Small intestine (tissue), 7 donors: ENCODE measurements around the gene DNAJC15. TPM values are rescaled to one million over a fixed set of nuclear protein-coding genes. Genes with fewer than 3 reads are reported as not detected.
A peak's percentile ranks its signal among the peaks of the same experiment; 100 is the strongest.
"Not testable (repeated sequence)": the region's sequence is repeated elsewhere in the genome, so short reads cannot be mapped to it uniquely, and the experiment has no call there.

Source experiments
- DNase-seq, 2 donors: peaks; one replicate each; pipeline versions ENCODE4 v3.0.0 to v3.0.0-alpha.2; 2013
- FAIRE-seq: peaks from 2 replicates; lab custom pipeline; 2012; peaks lifted over from hg19 to GRCh38; lab: Jason Lieb, UNC
- H3K27ac ChIP-seq, 3 donors: one replicate each; pipeline ENCODE4 v1.5.1; 2013; ENCODE audit warnings: low read length in 2 of 3, mild to moderate bottlenecking in 2 of 3, control low read depth in 1 of 3, inconsistent platforms in 1 of 3, low read depth in 1 of 3, moderate library complexity in 1 of 3
- H3K27me3 ChIP-seq, 3 donors: one replicate each; pipeline ENCODE4 v1.6.1; 2013; ENCODE audit warnings: low read length in 3 of 3, inconsistent platforms in 1 of 3; ENCODE audit not compliant: control insufficient read depth in 3 of 3, insufficient read depth in 3 of 3
- H3K36me3 ChIP-seq, 3 donors: one replicate each; pipeline ENCODE4 v1.6.1; 2013; ENCODE audit warnings: low read length in 3 of 3, inconsistent platforms in 1 of 3, low read depth in 1 of 3, mild to moderate bottlenecking in 1 of 3, moderate library complexity in 1 of 3; ENCODE audit not compliant: control insufficient read depth in 3 of 3, insufficient read depth in 2 of 3
- H3K4me1 ChIP-seq, 3 donors: one replicate each; pipeline ENCODE4 v1.6.1; 2013; ENCODE audit warnings: low read length in 2 of 3, inconsistent platforms in 1 of 3, low read depth in 1 of 3, mild to moderate bottlenecking in 1 of 3, moderate library complexity in 1 of 3; ENCODE audit not compliant: control insufficient read depth in 3 of 3, insufficient read depth in 2 of 3
- H3K4me3 ChIP-seq, 3 donors: one replicate each; pipeline ENCODE4 v1.5.1; 2013; ENCODE audit warnings: low read length in 3 of 3, control low read depth in 1 of 3, inconsistent platforms in 1 of 3, low read depth in 1 of 3, mild to moderate bottlenecking in 1 of 3, moderate library complexity in 1 of 3
- H3K9me3 ChIP-seq, 2 donors: one replicate each; pipeline ENCODE4 v1.6.1; 2013; ENCODE audit warnings: low read depth in 1 of 2, low read length in 1 of 2; ENCODE audit not compliant: control insufficient read depth in 2 of 2, insufficient read depth in 1 of 2
- WGBS, 3 donors: extraction: QIAGEN DNeasy Blood & Tissue Kit; methylation state at CpG; one replicate each; pipeline ENCODE4 v1.1.7; 2013; 5-methylcytosine and 5-hydroxymethylcytosine counted together
- polyA plus RNA-seq, 4 donors: library from polyadenylated mRNA; stranded (reverse) in 3 of 4; unstranded in 1 of 4; fragments of 200-250 nt in 3 of 4; fragments of 120-200 nt in 1 of 4; gene quantifications; one replicate each; pipeline versions ENCODE4 v1.2.1 to v1.2.3, GENCODE V29; 2013
- donor health status: healthy with polysubstance abuse.
- donor health status: control.
- donor health status: control.
- donor health status: Bipolar disorder and iron deficiency.
- donor health status: healthy.

Gene DNAJC15
- polyA plus RNA-seq, 4 donors: 23.3 to 37.2 (median 29.9) TPM

DNA sequence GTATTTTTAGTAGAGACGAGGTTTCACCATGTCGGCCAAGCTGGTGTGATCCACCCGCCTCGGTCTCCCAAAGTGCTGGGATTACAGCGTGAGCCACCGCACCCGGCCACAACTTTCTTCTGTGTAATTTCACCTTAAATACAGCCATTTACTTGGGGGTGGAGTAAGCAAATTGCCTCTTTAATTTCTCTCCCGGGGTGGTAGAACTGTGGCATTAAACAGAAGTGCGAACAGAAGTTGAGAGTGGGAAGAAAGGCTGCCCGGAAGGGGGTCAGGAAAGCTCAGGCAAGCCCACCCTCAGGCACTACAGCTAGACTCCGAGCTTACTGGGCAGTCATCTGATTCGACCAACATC lies 475 bp upstream of the DNAJC15 start:
- peaks cover 0 to 6% (median 3%) of the 10 kb centered on the region in 3 donors for H3K36me3 ChIP-seq
- peak overlapping the region in 2 of 3 donors; percentile 62 to 76 for H3K4me3 ChIP-seq
- peak overlapping the region; percentile 89 to 98 (median 95) for H3K27ac ChIP-seq
- 52 to 68% (median 60%) methylated on average over 12 of the region's 12 CpGs for WGBS, 3 donors
- peaks cover 0 to 8% (median 7%) of the 10 kb centered on the region in 3 donors for H3K4me1 ChIP-seq
- H3K9me3 ChIP-seq: no peaks in the 10 kb centered on the region
- no peak for DNase-seq
- no peak for FAIRE-seq
- no peaks in the 10 kb centered on the region for H3K27me3 ChIP-seq

DNA sequence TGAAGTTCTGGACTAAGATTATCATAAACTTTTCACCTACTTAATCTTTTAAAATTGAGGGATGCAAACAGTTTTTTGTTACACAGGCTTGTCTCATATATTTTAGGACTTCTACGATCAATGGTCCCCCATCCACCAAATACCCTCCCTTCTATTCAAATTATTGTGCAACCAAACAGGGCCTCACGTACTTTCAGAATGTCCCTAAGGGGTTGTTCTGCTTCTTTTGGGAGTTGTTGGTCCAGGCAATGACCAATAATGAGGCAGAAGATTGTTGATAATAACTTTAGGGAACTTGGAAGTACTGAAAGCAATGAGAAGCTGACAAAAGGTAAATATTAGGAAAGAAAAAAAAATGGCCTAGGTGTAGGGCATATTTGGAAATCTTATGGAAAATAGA lies 2.9 kb downstream of the DNAJC15 start:
- no peak for FAIRE-seq

DNA sequence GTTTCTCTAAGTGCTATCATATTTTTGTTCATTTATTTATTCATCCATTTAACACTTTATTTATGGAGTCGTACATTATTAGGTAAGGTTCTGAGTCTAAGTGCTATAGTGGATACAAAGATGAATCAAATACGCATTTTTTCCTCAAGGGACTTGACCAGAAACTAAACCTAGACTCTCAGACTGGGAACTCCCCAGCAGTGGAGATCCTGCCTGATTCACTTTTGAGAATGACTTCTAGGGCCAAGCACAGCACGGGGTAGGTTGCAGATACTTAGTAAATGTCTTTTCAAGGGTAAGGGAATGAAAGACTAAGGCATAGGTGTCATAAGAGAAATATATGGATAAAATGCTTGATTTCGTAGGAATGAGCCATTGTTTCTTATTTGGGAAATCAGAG lies 7.2 kb downstream of the DNAJC15 start:
- Histone ChIP-seq H3K9me3 (peaks cover 0 to 7% of the 10 kb centered on the region in 2 donors), H3K36me3 (peaks cover 0 to 14% (median 5%) of the 10 kb centered on the region in 3 donors), H3K27me3 (no peaks in the 10 kb centered on the region), H3K27ac (no peak overlapping the region), H3K4me1 (peaks cover 0 to 6% (median 5%) of the 10 kb centered on the region in 3 donors), H3K4me3 (no peak overlapping the region)
- no peak for FAIRE-seq
- WGBS, 3 donors: 88 to 99% (median 90%) methylated on average over 4 of the region's 4 CpGs
- no peak for DNase-seq

More for the DNA sequence above, 2.9 kb downstream of the DNAJC15 start:
- Histone ChIP-seq H3K27me3 (no peaks in the 10 kb centered on the region), H3K4me1 (peaks cover 0 to 8% (median 7%) of the 10 kb centered on the region in 3 donors), H3K36me3 (peaks cover 0 to 6% (median 3%) of the 10 kb centered on the region in 3 donors), H3K4me3 (no peak overlapping the region), H3K9me3 (no peaks in the 10 kb centered on the region), H3K27ac (no peak overlapping the region)
- 52 to 67% (median 54%) methylated on average over 2 of the region's 2 CpGs for WGBS, 3 donors
- DNase-seq: no peak

DNA sequence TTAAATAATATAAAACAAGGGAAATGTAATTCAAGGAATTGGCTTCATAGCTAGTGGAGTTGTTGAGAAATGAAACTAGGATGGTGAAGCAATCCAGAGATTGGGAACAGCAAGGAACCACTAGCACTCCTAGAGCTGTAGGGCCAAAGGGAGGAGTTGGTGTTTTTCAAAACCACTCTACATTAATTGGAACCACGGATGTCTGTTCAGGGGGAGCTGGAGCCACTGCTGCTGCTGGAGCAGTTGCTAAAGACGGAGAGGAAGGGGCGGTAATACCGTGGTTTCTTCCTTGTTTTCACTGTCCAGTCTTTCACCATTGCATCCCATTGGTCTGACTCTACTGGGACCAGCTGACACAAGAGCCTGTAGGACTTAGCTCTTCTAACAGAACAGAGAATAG lies 8.5 kb downstream of the DNAJC15 start:
- FAIRE-seq (no peak), DNase-seq (no peak)
- H3K4me3 ChIP-seq: no peak overlapping the region
- 95 to 98% (median 96%) methylated on average over 4 of the region's 4 CpGs for WGBS, 3 donors
- H3K27ac ChIP-seq: no peak overlapping the region
- H3K36me3 ChIP-seq: peaks cover 0 to 22% (median 5%) of the 10 kb centered on the region in 3 donors
- H3K9me3 ChIP-seq: peaks cover 0 to 7% of the 10 kb centered on the region in 2 donors
- peaks cover 0 to 5% (median 0%) of the 10 kb centered on the region in 3 donors for H3K4me1 ChIP-seq
- no peaks in the 10 kb centered on the region for H3K27me3 ChIP-seq

GRCh38 chr13:43033038-43033437 lies 9.7 kb downstream of the DNAJC15 start:
- WGBS, 3 donors: 96 to 100% (median 96%) methylated on average over 3 of the region's 3 CpGs
- no peak overlapping the region for H3K27ac ChIP-seq
- H3K27me3 ChIP-seq: no peaks in the 10 kb centered on the region
- DNase-seq (no peak), FAIRE-seq (no peak)
- peaks cover 0 to 20% (median 2%) of the 10 kb centered on the region in 3 donors for H3K36me3 ChIP-seq
- no peak overlapping the region for H3K4me3 ChIP-seq
- peaks cover 0 to 7% of the 10 kb centered on the region in 2 donors for H3K9me3 ChIP-seq
- H3K4me1 ChIP-seq: peaks cover 0 to 5% (median 0%) of the 10 kb centered on the region in 3 donors

GRCh38 chr13:43036351-43037250 lies 13.2 kb downstream of the DNAJC15 start:
- peaks cover 0 to 13% (median 7%) of the 10 kb centered on the region in 3 donors for H3K4me1 ChIP-seq
- no peak overlapping the region for H3K27ac ChIP-seq

DNA sequence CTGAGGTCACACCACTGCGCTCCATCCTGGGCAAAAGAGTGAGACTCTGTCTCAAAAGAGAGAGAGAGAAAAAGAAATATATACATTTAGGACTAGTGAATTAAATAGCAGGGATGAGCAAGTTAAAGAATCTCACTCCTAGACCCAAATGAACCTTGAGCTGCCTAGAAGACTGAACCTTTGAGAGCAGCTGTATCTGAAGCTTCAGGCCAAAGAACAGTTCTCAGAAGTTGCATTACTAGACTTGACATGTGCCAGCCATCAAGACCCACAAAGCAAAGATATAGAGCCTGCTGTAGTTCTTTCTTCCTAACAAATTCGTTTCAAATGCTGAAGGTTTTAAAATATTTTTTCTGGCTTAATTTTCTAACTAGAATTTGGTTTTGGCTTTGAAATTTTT lies 16.6 kb downstream of the DNAJC15 start:
- DNase-seq (peak; percentile 52 to 71), FAIRE-seq (no peak)
- no peak overlapping the region for H3K4me3 ChIP-seq
- H3K9me3 ChIP-seq: no peaks in the 10 kb centered on the region
- H3K27ac ChIP-seq: peak overlapping the region in 1 of 3 donors; percentile 88
- H3K36me3 ChIP-seq: peaks cover 0 to 16% (median 2%) of the 10 kb centered on the region in 3 donors
- peaks cover 4 to 24% (median 14%) of the 10 kb centered on the region in 3 donors for H3K4me1 ChIP-seq
- no peaks in the 10 kb centered on the region for H3K27me3 ChIP-seq
- 84 to 93% (median 89%) methylated on average over 2 of the region's 2 CpGs for WGBS, 3 donors

More at GRCh38 chr13:43036351-43037250, 13.2 kb downstream of the DNAJC15 start:
- peaks cover 0 to 7% of the 10 kb centered on the region in 2 donors for H3K9me3 ChIP-seq
- WGBS, 3 donors: 91 to 93% (median 92%) methylated on average over 14 of the region's 14 CpGs
- peaks cover 2 to 20% (median 2%) of the 10 kb centered on the region in 3 donors for H3K36me3 ChIP-seq
- H3K4me3 ChIP-seq: no peak overlapping the region
- DNase-seq: no peak
- FAIRE-seq: no peak
- no peaks in the 10 kb centered on the region for H3K27me3 ChIP-seq

GRCh38 chr13:43040581-43041368 lies 17.4 kb downstream of the DNAJC15 start:
- FAIRE-seq, H3K9me3 ChIP-seq, H3K27me3 ChIP-seq, H3K4me3 ChIP-seq: not testable (repeated sequence)
- peak overlapping the region in 1 of 3 donors; percentile 88 for H3K27ac ChIP-seq
- DNase-seq: peak; percentile 39 to 61
- H3K36me3 ChIP-seq: peaks cover 0 to 16% (median 2%) of the 10 kb centered on the region in 3 donors
- WGBS, 3 donors: 68 to 78% (median 77%) methylated on average over 11 to 13 of the region's 13 CpGs
- H3K4me1 ChIP-seq: peaks cover 4 to 26% (median 14%) of the 10 kb centered on the region in 3 donors
